Neuronal stem cell (in vitro differentiated cells): ENCODE results near the gene CHAF1A.

ENCODE experiments used
- DNase-seq: peaks from one replicate; pipeline ENCODE4 v3.0.0-alpha.2; 2013; ENCODE audit warnings: low spot score
- H2AFZ ChIP-seq: one replicate; pipeline ENCODE4 v1.6.1; 2013; ENCODE audit warnings: mild to moderate bottlenecking, low read length, inconsistent platforms
- H2AK5ac ChIP-seq: 2 replicates; pipeline ENCODE4 v1.6.1; 2013; ENCODE audit warnings: low read depth, mild to moderate bottlenecking, inconsistent platforms, low read length, moderate library complexity, mixed read lengths
- H2BK120ac ChIP-seq: 2 replicates; pipeline ENCODE4 v1.6.1; 2013; ENCODE audit warnings: low read depth, mild to moderate bottlenecking, inconsistent platforms, low read length, moderate library complexity, mixed read lengths
- H2BK12ac ChIP-seq: one replicate; pipeline ENCODE4 v1.6.1; 2013; ENCODE audit warnings: low read length, inconsistent platforms
- H2BK15ac ChIP-seq: 2 replicates; pipeline ENCODE4 v1.6.1; 2013; ENCODE audit warnings: mild to moderate bottlenecking, low read length, inconsistent platforms, mixed read lengths
- H2BK5ac ChIP-seq: one replicate; pipeline ENCODE4 v1.6.1; 2013; ENCODE audit warnings: inconsistent platforms, mild to moderate bottlenecking, low read length, moderate library complexity
- H3K14ac ChIP-seq: one replicate; pipeline ENCODE4 v1.6.1; 2013; ENCODE audit warnings: low read length, inconsistent platforms
- H3K18ac ChIP-seq: 2 replicates; pipeline ENCODE4 v1.6.1; 2013; ENCODE audit warnings: low read length, inconsistent platforms
- H3K23ac ChIP-seq: 2 replicates; pipeline ENCODE4 v1.6.1; 2013; ENCODE audit warnings: low read depth, mild to moderate bottlenecking, mixed read lengths, low read length, inconsistent platforms; ENCODE audit not compliant: poor library complexity
- H3K27ac ChIP-seq: replicated peaks from 3 replicates; pipeline ENCODE4 v1.5.1; 2013; ENCODE audit warnings: low read length, inconsistent platforms
- H3K27me3 ChIP-seq, 3 experiments: 2 replicates each; pipeline ENCODE4 v1.6.1; 2013; ENCODE audit warnings: low read length in 3 of 3, mild to moderate bottlenecking in 2 of 3, inconsistent platforms in 1 of 3, low read depth in 1 of 3, mixed read lengths in 1 of 3, moderate library complexity in 1 of 3; ENCODE audit not compliant: control insufficient read depth in 3 of 3, insufficient read depth in 3 of 3
- H3K36me3 ChIP-seq, 2 donors: replicated peaks in 1 of 2; 2 replicates each; pipeline ENCODE4 v1.6.1; 2013; ENCODE audit warnings: low read length in 2 of 2; ENCODE audit not compliant: control insufficient read depth in 2 of 2, insufficient read depth in 2 of 2
- H3K4ac ChIP-seq: 2 replicates; pipeline ENCODE4 v1.6.1; 2013; ENCODE audit warnings: inconsistent platforms, mild to moderate bottlenecking, low read length, moderate library complexity
- H3K4me1 ChIP-seq, 2 donors: 1 replicate in 1 of 2; 2 replicates in 1 of 2; pipeline ENCODE4 v1.6.1; 2013; ENCODE audit warnings: low read length in 2 of 2, low read depth in 1 of 2; ENCODE audit not compliant: control insufficient read depth in 2 of 2, insufficient read depth in 1 of 2
- H3K4me2 ChIP-seq: one replicate; pipeline ENCODE4 v1.6.1; 2013; ENCODE audit warnings: mild to moderate bottlenecking, low read length, inconsistent platforms; ENCODE audit not compliant: insufficient read depth, poor library complexity, severe bottlenecking
- H3K4me3 ChIP-seq, 2 donors: 2 replicates each; pipeline ENCODE4 v1.5.1; 2013; ENCODE audit warnings: low read length in 2 of 2, mild to moderate bottlenecking in 2 of 2, inconsistent platforms in 1 of 2, moderate library complexity in 1 of 2
- H3K79me1 ChIP-seq: one replicate; pipeline ENCODE4 v1.6.1; 2013; ENCODE audit warnings: low read depth, mild to moderate bottlenecking, inconsistent platforms, low read length, moderate library complexity
- H3K9ac ChIP-seq: one replicate; pipeline ENCODE4 v1.6.1; 2013; ENCODE audit warnings: mild to moderate bottlenecking, low read depth, low read length, inconsistent platforms; ENCODE audit not compliant: poor library complexity
- H3K9me3 ChIP-seq, 2 donors: replicated peaks in 1 of 2; 2 replicates each; pipeline versions ENCODE3 to v1.6.1; 2013; ENCODE audit warnings: low read length in 2 of 2, mild to moderate bottlenecking in 2 of 2, inconsistent platforms in 1 of 2, low read depth in 1 of 2, mixed read lengths in 1 of 2, moderate library complexity in 1 of 2; ENCODE audit not compliant: control insufficient read depth in 2 of 2, insufficient read depth in 1 of 2
- H4K8ac ChIP-seq: one replicate; pipeline ENCODE4 v1.6.1; 2013; ENCODE audit warnings: low read depth, mild to moderate bottlenecking, inconsistent platforms, low read length, moderate library complexity
- H4K91ac ChIP-seq: one replicate; pipeline ENCODE4 v1.6.1; 2013; ENCODE audit warnings: low read length, low read depth, mild to moderate bottlenecking, inconsistent platforms; ENCODE audit not compliant: poor library complexity
- WGBS, 2 donors: extraction: QIAGEN DNeasy Blood & Tissue Kit; methylation state at CpG; one replicate each; pipeline ENCODE4 v1.1.7; 2013; ENCODE audit warnings: missing lambda C conversion rate in 2 of 2, mixed read lengths in 1 of 2; ENCODE audit not compliant: insufficient read length in 2 of 2, insufficient replicate concordance in 1 of 2; ENCODE audit errors: extremely low coverage in 2 of 2; 5-methylcytosine and 5-hydroxymethylcytosine counted together

CHAF1A gene

DNA sequence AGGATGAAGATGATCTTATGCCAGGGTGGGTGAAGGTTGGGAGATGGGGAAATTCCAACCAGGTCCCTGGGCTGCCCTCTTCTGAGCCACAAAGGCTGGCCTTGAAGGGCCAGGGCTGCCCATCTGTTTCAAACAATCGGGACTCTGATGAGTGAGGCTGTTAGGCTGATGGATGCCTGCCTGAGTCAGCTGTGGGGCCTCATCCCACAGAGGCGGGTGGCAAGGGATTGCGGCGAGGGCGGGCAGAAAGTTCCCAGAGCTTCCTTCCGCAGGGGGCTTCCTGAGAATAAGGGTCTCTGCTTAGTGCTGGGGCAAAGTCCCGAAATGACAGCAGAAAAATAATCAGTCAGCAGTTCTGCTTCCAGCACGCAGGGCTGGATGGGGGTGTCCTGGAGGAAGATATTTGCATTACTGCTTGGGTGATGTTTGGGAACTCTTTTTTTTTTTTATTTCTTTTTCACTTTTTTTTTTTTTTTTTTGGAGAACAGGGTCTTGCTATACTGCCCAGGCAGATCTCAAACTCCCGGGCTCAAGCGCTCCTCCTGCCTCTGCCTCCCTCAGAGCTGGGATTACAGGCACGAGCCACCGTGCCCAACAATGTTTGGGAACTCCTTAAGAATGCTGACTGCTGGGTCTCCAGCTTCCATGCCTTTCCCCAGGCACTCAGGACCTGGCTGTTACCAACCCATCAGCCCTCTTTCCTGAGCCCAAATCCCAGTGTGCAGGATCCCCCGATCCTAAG, 16.2 kb upstream of the CHAF1A start:
- H2BK12ac ChIP-seq = no peak overlapping the region
- no peak overlapping the region for H3K27ac ChIP-seq
- no peak for DNase-seq
- H2AK5ac ChIP-seq = peak overlapping the region; percentile 17
- H4K8ac ChIP-seq = no peak overlapping the region
- H3K23ac ChIP-seq = peak overlapping the region; percentile 50
- H2BK5ac ChIP-seq = peak overlapping the region; percentile 57
- H3K9me3 ChIP-seq = no peaks in the 10 kb centered on the region
- H3K4ac ChIP-seq = no peak overlapping the region
- H3K27me3 ChIP-seq = no peaks in the 10 kb centered on the region
- H3K79me1 ChIP-seq = peaks cover 15% of the 10 kb centered on the region
- no CpG with 5 or more reads among the region's 13 CpGs for WGBS, 2 donors
- no peak overlapping the region for H3K18ac ChIP-seq
- H2BK15ac ChIP-seq = no peak overlapping the region
- H3K4me2 ChIP-seq = no peak overlapping the region
- peaks cover 26 to 30% of the 10 kb centered on the region in 2 donors for H3K4me1 ChIP-seq
- H3K4me3 ChIP-seq = no peak overlapping the region
- peak overlapping the region; percentile 24 for H3K9ac ChIP-seq
- no peak overlapping the region for H2AFZ ChIP-seq
- H3K36me3 ChIP-seq = peaks cover 3 to 45% of the 10 kb centered on the region in 2 donors
- no peak overlapping the region for H4K91ac ChIP-seq
- H2BK120ac ChIP-seq = no peak overlapping the region
- no peak overlapping the region for H3K14ac ChIP-seq

DNA sequence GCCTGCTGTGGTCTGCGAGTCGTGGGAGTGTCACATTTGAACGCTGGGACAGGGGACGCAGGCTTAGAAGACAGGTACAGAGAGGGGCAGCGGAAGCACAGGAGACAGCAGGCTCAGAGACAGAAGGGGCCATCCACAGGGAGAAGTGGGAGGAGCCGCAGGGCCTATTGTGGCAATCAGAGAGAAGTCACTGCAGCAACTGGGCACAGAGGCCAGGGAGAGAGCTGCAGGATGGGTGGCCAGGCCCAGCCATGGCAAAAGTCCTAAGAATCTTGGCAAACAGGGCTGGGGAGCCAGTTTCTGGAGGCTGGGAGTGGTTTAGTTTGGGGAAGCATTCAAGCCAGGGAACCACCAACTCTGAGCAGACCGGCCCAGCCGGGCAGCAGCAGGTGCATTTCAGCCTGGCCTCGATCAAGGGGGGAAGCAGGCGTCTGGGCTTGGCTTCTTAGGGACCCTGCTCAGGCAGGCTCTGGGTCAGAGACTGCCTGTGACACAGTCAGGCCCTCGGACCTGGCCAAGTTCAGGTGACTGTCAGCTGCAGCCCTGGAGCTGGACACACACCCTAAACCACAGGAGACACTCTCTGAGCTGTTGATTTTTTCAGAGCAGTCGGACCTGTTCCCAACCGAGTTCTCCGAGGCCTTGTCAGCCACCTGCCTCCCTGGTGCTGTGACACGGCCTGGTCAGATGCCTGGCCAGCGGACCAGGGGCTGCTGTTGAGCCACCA, 13.9 kb upstream of the CHAF1A start:
- H3K14ac ChIP-seq = peak overlapping the region; percentile 0
- H4K8ac ChIP-seq = no peak overlapping the region
- H2AK5ac ChIP-seq = peak overlapping the region; percentile 50
- H3K4me3 ChIP-seq = no peak overlapping the region
- peak overlapping the region; percentile 36 for H2BK12ac ChIP-seq
- H3K79me1 ChIP-seq = peaks cover 18% of the 10 kb centered on the region
- no peaks in the 10 kb centered on the region for H3K9me3 ChIP-seq
- peak overlapping the region; percentile 75 for H3K9ac ChIP-seq
- peaks cover 2 to 46% of the 10 kb centered on the region in 2 donors for H3K36me3 ChIP-seq
- no peaks in the 10 kb centered on the region for H3K27me3 ChIP-seq
- H3K4me2 ChIP-seq = no peak overlapping the region
- no peak overlapping the region for H4K91ac ChIP-seq
- no peak overlapping the region for H2BK120ac ChIP-seq
- no peak overlapping the region for H3K4ac ChIP-seq
- peak overlapping the region; percentile 48 for H3K27ac ChIP-seq
- no peak overlapping the region for H2AFZ ChIP-seq
- no peak overlapping the region for H3K23ac ChIP-seq
- no peak for DNase-seq
- H2BK15ac ChIP-seq = peak overlapping the region; percentile 7
- peak overlapping the region; percentile 3 for H3K18ac ChIP-seq
- no CpG with 5 or more reads among the region's 16 CpGs for WGBS, 2 donors
- H2BK5ac ChIP-seq = peak overlapping the region; percentile 85
- H3K4me1 ChIP-seq = peaks cover 37 to 44% of the 10 kb centered on the region in 2 donors

DNA sequence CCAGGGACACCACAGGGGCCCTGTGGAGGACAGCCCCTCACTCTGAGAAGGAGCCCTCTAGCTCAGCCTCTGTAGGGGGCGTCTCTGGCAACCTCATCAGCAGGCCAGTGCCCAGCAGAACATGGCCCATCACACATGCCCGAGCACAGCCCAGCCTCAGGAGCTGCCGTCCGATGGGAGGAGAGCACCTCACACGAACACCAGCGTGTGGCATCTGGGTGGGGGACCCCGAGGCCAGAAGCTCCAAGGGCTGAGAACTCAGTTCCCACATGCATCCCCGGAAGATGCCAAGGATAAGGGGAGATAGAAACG, 13.4 kb upstream of the CHAF1A start:
- peak overlapping the region; percentile 36 for H2BK12ac ChIP-seq
- no peaks in the 10 kb centered on the region for H3K9me3 ChIP-seq
- H4K91ac ChIP-seq = no peak overlapping the region
- H3K79me1 ChIP-seq = peaks cover 18% of the 10 kb centered on the region
- no peak overlapping the region for H3K23ac ChIP-seq
- no peak overlapping the region for H3K4ac ChIP-seq
- peaks cover 38 to 47% of the 10 kb centered on the region in 2 donors for H3K4me1 ChIP-seq
- no peak overlapping the region for H2AFZ ChIP-seq
- peaks cover 0 to 41% of the 10 kb centered on the region in 2 donors for H3K36me3 ChIP-seq
- H2BK5ac ChIP-seq = peak overlapping the region; percentile 85
- whole genome bisulfite sequencing, 2 donors = no CpG with 5 or more reads among the region's 9 CpGs
- H3K18ac ChIP-seq = peak overlapping the region; percentile 3
- H3K9ac ChIP-seq = peak overlapping the region; percentile 75
- no peak for DNase-seq
- no peak overlapping the region for H2BK120ac ChIP-seq
- H3K4me2 ChIP-seq = no peak overlapping the region
- peak overlapping the region; percentile 50 for H2AK5ac ChIP-seq
- H3K27ac ChIP-seq = peak overlapping the region; percentile 48
- no peaks in the 10 kb centered on the region for H3K27me3 ChIP-seq
- H4K8ac ChIP-seq = no peak overlapping the region
- peak overlapping the region; percentile 7 for H2BK15ac ChIP-seq
- peak overlapping the region; percentile 0 for H3K14ac ChIP-seq
- no peak overlapping the region for H3K4me3 ChIP-seq

DNA sequence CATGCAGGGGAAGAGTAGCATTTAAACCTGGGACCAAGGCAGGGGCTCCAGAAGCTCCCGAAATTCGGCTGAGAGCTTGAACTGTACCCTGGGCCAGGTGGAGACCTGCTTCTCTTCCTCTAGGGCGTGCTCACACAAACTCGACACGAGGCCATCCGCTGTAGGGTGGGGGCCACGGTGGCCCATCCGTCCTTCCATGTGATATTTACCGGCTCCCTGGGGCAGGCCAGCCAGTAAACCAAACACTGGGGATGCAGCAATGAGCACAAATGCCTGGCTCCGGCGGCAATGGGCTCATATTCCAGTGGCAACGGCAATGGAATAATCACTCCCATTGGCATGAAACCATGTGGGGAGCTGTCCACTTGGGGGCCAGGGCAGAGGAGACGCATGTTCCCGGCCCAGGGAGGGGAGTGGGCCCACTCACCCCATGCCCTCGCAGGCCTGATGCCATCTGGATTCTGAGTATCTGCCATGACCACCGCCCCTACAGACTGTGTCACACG, 12.9 kb upstream of the CHAF1A start:
- peak overlapping the region; percentile 97 for H3K27ac ChIP-seq
- no CpG with 5 or more reads among the region's 17 CpGs for WGBS, 2 donors

More for the DNA sequence above, 12.9 kb upstream of the CHAF1A start:
- Histone ChIP-seq H3K4ac (peak overlapping the region; percentile 79), H2AK5ac (peak overlapping the region; percentile 98), H2BK120ac (peak overlapping the region; percentile 64), H2AFZ (no peak overlapping the region), H3K4me1 (peaks cover 43 to 52% of the 10 kb centered on the region in 2 donors), H3K79me1 (peaks cover 18% of the 10 kb centered on the region), H3K4me2 (peak overlapping the region; percentile 28), H3K27me3 (no peaks in the 10 kb centered on the region), H3K9ac (peak overlapping the region; percentile 32), H3K18ac (peak overlapping the region; percentile 94), H3K9me3 (no peaks in the 10 kb centered on the region), H3K23ac (peak overlapping the region; percentile 36), H2BK15ac (peak overlapping the region; percentile 47), H3K4me3 (no peak overlapping the region), H2BK12ac (peak overlapping the region; percentile 11), H4K91ac (peak overlapping the region; percentile 89), H2BK5ac (peak overlapping the region; percentile 85), H3K14ac (peak overlapping the region; percentile 72), H4K8ac (no peak overlapping the region), H3K36me3 (peaks cover 0 to 36% of the 10 kb centered on the region in 2 donors)
- no peak for DNase-seq
